Vagina (tissue), 2 donors: ENCODE data around the gene TRIO.

Experiments
- CTCF ChIP-seq, 3 experiments: fragments of 450-650 bp in 2 of 3; fragments of 200-600 bp in 1 of 3; sonication (generic) in 1 of 3; IDR thresholded peaks; one replicate each; pipeline ENCODE4 v1.5.1; 2017 to 2019; ENCODE audit warnings: antibody characterized with exemption in 3 of 3, mild to moderate bottlenecking in 2 of 3, moderate library complexity in 2 of 3
- POLR2A ChIP-seq, 2 donors: fragments of 450-650 bp; IDR thresholded peaks; one replicate each; pipeline ENCODE4 v1.6.1; 2017; ENCODE audit warnings: antibody characterized with exemption in 2 of 2, mild to moderate bottlenecking in 2 of 2, moderate library complexity in 2 of 2
- POLR2AphosphoS5 ChIP-seq, 2 donors: sonication (generic); formaldehyde crosslinking; IDR thresholded peaks; one replicate each; pipeline ENCODE4 v1.9.0; 2017; ENCODE audit warnings: antibody characterized with exemption in 2 of 2, mild to moderate bottlenecking in 2 of 2, low read depth in 1 of 2; ENCODE audit not compliant: insufficient read depth in 1 of 2

- TF ChIP-seq POLR2A (IDR thresholded peaks at IDR 0.05) (no peak), CTCF (IDR thresholded peaks at IDR 0.05) (no peak), POLR2AphosphoS5 (IDR thresholded peaks at IDR 0.05; ENCODE audit: insufficient read depth in 1 of 2, low read depth in 1 of 2) (no peak)
These were observed 142.9 kb downstream of the TRIO start for GRCh38 chr5:14286007-14286406.
